ENCODE data around the gene PIH1D1. TPM values are rescaled to one million over a fixed set of nuclear protein-coding genes. Genes with fewer than 3 reads are reported as not detected.

Gene PIH1D1
- total RNA-seq, 1 donor from 2014 or later, result 54.6 TPM

DNA sequence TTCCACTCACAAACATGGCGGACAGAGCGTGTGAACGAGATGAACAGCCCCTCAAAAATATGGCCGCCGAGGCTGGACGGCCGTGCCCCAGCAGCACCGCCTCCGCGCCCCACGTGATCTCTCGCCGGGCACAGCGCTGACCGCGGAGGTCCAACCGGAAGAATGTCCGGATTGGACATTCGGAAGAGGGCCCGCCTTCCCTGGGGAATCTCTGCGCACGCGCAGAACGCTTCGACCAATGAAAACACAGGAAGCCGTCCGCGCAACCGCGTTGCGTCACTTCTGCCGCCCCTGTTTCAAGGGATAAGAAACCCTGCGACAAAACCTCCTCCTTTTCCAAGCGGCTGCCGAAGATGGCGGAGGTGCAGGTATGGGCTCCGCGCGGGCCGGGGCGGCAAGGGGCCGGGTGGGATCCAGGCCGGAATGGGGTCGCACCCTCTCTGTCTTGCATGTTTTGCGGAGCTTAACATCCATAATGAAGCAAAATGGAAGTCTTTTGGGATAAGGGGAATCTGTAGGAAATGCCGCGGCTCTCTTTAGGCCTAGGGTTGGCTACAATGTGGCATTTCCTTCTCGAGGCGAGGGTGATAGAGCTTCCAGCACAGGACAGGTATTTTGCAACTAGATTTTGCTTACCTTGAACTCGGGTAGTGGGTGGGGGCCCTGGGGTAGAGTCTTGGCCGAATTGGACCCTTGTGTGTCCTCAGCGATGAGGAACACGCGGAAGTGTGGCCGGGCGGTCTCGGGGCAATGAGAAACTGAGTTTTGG, 35.8 kb upstream of the PIH1D1 start, which contains the start of gene RPL13A:
RPL13A (plus strand) TSS at position 332 of the 769 bp plus-strand sequence; CDS start at position 354, 22 bp downstream.
- peak within 1 kb of the TSS; percentile 97 for H3K27ac Mint-ChIP-seq (ENCODE audit: unreplicated experiment)
- peaks cover 40% of the 10 kb centered on the region for H3K36me3 Mint-ChIP-seq (ENCODE audit: low read depth)
- H3K9me3 Mint-ChIP-seq (ENCODE audit: low read depth), result no peaks in the 10 kb centered on the region
- TF ChIP-seq, protein P1, sequence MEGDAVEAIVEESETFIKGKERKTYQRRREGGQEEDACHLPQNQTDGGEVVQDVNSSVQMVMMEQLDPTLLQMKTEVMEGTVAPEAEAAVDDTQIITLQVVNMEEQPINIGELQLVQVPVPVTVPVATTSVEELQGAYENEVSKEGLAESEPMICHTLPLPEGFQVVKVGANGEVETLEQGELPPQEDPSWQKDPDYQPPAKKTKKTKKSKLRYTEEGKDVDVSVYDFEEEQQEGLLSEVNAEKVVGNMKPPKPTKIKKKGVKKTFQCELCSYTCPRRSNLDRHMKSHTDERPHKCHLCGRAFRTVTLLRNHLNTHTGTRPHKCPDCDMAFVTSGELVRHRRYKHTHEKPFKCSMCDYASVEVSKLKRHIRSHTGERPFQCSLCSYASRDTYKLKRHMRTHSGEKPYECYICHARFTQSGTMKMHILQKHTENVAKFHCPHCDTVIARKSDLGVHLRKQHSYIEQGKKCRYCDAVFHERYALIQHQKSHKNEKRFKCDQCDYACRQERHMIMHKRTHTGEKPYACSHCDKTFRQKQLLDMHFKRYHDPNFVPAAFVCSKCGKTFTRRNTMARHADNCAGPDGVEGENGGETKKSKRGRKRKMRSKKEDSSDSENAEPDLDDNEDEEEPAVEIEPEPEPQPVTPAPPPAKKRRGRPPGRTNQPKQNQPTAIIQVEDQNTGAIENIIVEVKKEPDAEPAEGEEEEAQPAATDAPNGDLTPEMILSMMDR (IDR thresholded peaks at IDR 0.05), result no peak
- peak; percentile 100 for DNase-seq (ENCODE audit: low spot score)
- H3K27me3 Mint-ChIP-seq (ENCODE audit: low read depth), result no peaks in the 10 kb centered on the region
- H3K4me3 Mint-ChIP-seq (ENCODE audit: unreplicated experiment), result peak within 1 kb of the TSS; percentile 95
- peaks cover 24% of the 10 kb centered on the region for H3K4me1 Mint-ChIP-seq (ENCODE audit: low read depth)

DNA sequence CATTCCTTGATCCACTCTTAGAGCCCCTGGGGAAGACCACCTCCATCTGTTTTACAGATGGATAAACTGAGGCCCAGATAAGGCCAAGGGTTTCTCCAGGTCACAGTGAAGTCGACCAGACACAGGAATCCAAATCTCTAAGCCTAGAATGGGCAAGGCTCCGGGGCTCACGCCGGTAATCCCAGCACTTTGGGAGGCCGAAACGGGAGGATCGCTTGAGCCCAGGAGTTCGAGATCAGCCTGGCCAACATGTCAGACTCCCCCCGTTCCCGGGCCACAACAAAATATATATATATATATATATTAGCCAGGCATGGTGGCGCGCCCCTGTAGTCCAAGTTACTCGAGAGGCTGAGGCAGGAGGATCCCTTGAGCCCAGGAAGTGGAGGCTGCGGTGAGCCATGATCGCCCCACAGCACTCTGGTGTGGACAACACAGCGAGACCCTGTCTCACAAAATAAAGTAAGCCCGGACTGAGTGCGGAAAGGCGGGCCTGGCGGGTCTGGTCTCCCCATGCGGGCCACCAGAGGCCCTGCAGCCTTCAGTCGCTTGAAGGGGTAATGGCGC, 35.2 kb upstream of the PIH1D1 start:
- no peaks in the 10 kb centered on the region for H3K27me3 Mint-ChIP-seq (ENCODE audit: low read depth)
- H3K4me3 Mint-ChIP-seq (ENCODE audit: unreplicated experiment), result peak overlapping the region; percentile 95
- H3K36me3 Mint-ChIP-seq (ENCODE audit: low read depth), result peaks cover 33% of the 10 kb centered on the region
- TF ChIP-seq, protein P1 (IDR thresholded peaks at IDR 0.05), result peak; percentile 23
- peak overlapping the region; percentile 97 for H3K27ac Mint-ChIP-seq (ENCODE audit: unreplicated experiment)
- DNase-seq (ENCODE audit: low spot score), result no peak
- no peaks in the 10 kb centered on the region for H3K9me3 Mint-ChIP-seq (ENCODE audit: low read depth)
- peaks cover 24% of the 10 kb centered on the region for H3K4me1 Mint-ChIP-seq (ENCODE audit: low read depth)

DNA sequence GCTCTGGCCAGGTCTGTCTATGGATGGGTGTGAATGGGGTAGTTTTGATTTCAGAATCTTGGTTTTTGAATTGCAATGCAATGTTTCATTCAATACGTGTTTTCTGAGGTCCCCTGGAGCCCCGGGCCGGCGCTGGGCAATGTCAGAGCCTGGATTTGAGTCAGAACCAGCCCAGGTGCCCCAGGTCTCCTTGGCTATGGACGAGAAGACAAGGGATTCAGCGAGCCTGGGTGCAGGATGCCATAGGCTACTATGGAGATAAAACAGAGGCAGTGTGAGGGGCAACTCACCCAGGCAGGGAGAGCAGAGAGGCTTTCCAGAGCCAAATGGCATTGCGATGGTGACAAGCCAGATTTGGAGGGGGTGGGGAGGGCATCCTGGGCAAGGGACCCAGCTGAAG, 34.6 kb upstream of the PIH1D1 start:
- H3K27me3 Mint-ChIP-seq (ENCODE audit: low read depth), result no peaks in the 10 kb centered on the region
- DNase-seq (ENCODE audit: low spot score), result no peak
- no peaks in the 10 kb centered on the region for H3K9me3 Mint-ChIP-seq (ENCODE audit: low read depth)
- TF ChIP-seq, protein P1 (IDR thresholded peaks at IDR 0.05), result no peak
- H3K27ac Mint-ChIP-seq (ENCODE audit: unreplicated experiment), result peak overlapping the region; percentile 61
- H3K36me3 Mint-ChIP-seq (ENCODE audit: low read depth), result peaks cover 29% of the 10 kb centered on the region
- H3K4me3 Mint-ChIP-seq (ENCODE audit: unreplicated experiment), result no peak overlapping the region
- H3K4me1 Mint-ChIP-seq (ENCODE audit: low read depth), result peaks cover 24% of the 10 kb centered on the region

DNA sequence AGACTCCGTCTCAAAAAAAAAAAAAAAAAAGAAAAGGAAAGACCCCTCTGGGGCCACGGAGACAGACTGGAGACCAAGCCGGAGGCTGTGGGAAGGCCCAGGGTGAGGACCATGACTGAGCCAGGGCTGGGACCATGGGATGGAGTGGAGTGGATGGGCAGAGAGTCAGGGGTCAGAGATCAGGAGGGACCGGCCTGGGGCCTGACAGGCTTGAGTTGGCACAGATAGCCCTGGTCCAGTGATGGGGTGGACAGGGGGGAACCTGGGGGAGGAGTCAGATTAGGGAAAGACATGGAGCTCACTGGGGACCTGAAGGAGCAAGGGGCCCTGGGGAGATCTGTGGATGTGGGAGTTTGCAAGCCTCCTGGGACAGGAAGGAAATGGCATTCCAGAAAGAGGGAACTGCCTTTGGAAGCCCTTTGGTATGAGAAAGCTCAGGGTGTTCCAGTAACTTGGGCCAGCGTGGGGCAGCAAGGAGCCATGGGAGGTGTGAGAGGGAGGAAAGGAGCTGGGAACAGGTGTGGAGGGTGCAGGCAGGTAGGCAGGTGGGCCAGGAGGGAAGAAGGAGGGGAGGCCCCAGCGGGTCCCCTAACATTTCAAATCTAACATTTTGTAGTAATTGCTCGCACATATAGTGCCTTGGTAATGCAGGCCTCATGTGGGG, 29.5 kb upstream of the PIH1D1 start:
- no peak for DNase-seq (ENCODE audit: low spot score)
- H3K27me3 Mint-ChIP-seq (ENCODE audit: low read depth), result no peaks in the 10 kb centered on the region
- TF ChIP-seq, protein P1 (IDR thresholded peaks at IDR 0.05), result no peak
- peaks cover 6% of the 10 kb centered on the region for H3K4me1 Mint-ChIP-seq (ENCODE audit: low read depth)
- H3K36me3 Mint-ChIP-seq (ENCODE audit: low read depth), result no peaks in the 10 kb centered on the region
- no peak overlapping the region for H3K4me3 Mint-ChIP-seq (ENCODE audit: unreplicated experiment)
- no peak overlapping the region for H3K27ac Mint-ChIP-seq (ENCODE audit: unreplicated experiment)
- H3K9me3 Mint-ChIP-seq (ENCODE audit: low read depth), result no peaks in the 10 kb centered on the region

DNA sequence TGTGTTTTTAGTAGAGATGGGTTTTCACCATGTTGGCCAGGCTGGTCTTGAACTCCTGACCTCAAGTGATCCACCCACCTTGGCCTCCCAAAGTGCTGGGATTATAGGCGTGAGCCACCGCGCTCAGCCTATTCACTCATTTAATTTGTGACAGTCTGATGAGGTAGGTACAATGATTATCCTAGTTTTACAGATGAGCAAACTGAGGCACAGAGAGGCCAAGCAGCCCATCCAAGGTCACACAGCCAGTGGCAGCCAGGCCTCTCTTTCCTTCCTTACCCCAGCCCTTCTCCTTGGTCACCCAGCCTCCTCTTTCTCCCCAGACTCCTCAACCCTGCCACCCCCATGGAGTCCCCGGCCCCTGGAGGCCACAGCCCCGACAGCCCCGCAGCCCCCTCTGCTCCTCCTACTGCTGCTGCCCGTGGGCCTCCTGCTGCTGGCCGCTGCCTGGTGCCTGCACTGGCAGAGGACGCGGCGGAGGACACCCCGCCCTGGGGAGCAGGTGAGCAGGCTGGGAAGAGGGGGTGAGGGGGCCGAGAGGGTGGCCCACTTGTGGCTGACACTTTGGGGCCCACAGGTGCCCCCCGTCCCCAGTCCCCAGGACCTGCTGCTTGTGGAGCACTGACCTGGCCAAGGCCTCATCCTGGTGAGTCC, 28.5 kb upstream of the PIH1D1 start:
- H3K27me3 Mint-ChIP-seq (ENCODE audit: low read depth), result no peaks in the 10 kb centered on the region
- TF ChIP-seq, protein P1 (IDR thresholded peaks at IDR 0.05), result no peak
- peaks cover 6% of the 10 kb centered on the region for H3K4me1 Mint-ChIP-seq (ENCODE audit: low read depth)
- DNase-seq (ENCODE audit: low spot score), result no peak
- no peak overlapping the region for H3K27ac Mint-ChIP-seq (ENCODE audit: unreplicated experiment)
- H3K9me3 Mint-ChIP-seq (ENCODE audit: low read depth), result no peaks in the 10 kb centered on the region
- H3K4me3 Mint-ChIP-seq (ENCODE audit: unreplicated experiment), result no peak overlapping the region
- no peaks in the 10 kb centered on the region for H3K36me3 Mint-ChIP-seq (ENCODE audit: low read depth)

All from chondrocyte (in vitro differentiated cells).